Measurements from ENCODE around the gene PAPPA2. TPM values are rescaled to one million over a fixed set of nuclear protein-coding genes. Genes with fewer than 3 reads are reported as not detected.

The PAPPA2 gene
- total RNA-seq, 4 donors from 2014 or later, result 0.55 to 3.3 (median 2.2) TPM; not detected in 1

DNA sequence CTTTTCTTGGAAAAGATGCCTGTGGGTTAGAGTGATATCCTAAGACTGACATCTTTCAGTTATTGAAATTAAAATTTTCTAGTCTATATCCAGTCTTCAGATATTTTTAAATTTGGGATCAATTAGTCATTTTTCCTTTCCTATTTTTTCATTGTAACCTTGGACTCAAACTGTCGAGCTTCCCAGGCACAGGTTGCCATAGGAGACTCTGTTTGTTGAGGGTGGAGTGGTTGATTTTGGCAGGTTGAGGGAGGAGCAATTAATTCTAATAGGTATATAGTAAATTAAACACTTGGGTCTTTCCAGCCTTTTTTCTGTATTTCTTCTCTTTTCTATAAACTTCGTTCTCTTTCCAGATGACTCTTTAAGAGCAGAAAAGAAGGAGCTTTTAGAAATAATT lies 374.7 kb downstream of the PAPPA2 start:
- H3K27me3 ChIP-seq, result no peaks in the 10 kb centered on the region
- 57 to 59% methylated on average over 2 of the region's 2 CpGs for whole genome bisulfite sequencing, 2 donors (ENCODE audit: low coverage in 1 of 2)
- no peak overlapping the region for H3K4me3 ChIP-seq
- in situ Hi-C loops (cut with MboI; ENCODE audit: low pct_ligation_motif_present in 1 of 4, low pct_unique_long_range_greater_than_20kb in 1 of 4, low sequenced_read_pairs in 3 of 4), result loop anchor here in 2 of 4 donors (25.0 kb wide), 1 partner anchor 275 kb away; no protein-coding TSS in a partner anchor
- no peak for DNase-seq
- H3K27ac ChIP-seq, result no peak overlapping the region
- intact Hi-C loops (cut with DNase I; ENCODE audit: low total_unique reads), result no loop called here
- H3K4me1 ChIP-seq, result no peaks in the 10 kb centered on the region
- TF ChIP-seq POLR2A (IDR thresholded peaks at IDR 0.05) (no peak), EP300 (IDR thresholded peaks at IDR 0.05; ENCODE audit: low read depth) (no peak)
- TF ChIP-seq, protein P1, sequence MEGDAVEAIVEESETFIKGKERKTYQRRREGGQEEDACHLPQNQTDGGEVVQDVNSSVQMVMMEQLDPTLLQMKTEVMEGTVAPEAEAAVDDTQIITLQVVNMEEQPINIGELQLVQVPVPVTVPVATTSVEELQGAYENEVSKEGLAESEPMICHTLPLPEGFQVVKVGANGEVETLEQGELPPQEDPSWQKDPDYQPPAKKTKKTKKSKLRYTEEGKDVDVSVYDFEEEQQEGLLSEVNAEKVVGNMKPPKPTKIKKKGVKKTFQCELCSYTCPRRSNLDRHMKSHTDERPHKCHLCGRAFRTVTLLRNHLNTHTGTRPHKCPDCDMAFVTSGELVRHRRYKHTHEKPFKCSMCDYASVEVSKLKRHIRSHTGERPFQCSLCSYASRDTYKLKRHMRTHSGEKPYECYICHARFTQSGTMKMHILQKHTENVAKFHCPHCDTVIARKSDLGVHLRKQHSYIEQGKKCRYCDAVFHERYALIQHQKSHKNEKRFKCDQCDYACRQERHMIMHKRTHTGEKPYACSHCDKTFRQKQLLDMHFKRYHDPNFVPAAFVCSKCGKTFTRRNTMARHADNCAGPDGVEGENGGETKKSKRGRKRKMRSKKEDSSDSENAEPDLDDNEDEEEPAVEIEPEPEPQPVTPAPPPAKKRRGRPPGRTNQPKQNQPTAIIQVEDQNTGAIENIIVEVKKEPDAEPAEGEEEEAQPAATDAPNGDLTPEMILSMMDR (IDR thresholded peaks at IDR 0.05), result no peak
- H3K36me3 ChIP-seq, result no peaks in the 10 kb centered on the region
- H3K9me3 ChIP-seq, result no peaks in the 10 kb centered on the region

DNA sequence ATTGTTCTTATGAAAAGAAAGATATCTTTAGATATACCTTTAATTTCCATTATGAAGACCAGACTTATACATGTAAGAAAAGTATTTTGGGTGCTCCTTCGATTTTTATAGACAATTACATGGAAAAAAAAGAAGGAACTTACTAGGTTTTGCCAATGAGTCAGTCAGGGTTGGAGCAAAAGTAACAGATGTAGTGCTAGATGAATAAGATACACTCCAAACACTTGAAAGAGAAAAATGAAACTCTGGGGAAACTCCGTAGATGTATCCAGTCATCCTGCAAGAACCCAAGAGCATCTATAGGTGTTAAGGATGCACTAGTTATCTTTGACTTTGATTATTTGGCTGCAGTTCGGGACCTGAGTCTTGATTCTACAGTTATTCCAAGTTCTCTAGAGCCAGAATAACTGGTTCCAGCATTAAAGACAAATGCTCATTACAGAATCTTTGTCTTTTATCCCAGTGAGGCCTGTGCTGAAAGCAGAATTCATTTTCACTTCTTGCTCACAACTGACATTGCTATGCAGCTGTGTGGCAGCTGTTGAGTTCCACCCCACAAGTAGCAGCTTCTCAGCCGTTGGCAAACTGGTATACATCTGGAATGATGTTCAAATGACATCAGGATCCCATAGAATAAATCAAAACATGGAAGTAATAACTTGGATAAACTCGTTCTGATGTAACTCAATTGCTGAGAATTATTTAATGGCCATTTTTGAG lies 375.5 kb downstream of the PAPPA2 start:
- Histone ChIP-seq H3K36me3 (no peaks in the 10 kb centered on the region), H3K27me3 (no peaks in the 10 kb centered on the region), H3K9me3 (no peaks in the 10 kb centered on the region), H3K4me3 (no peak overlapping the region), H3K4me1 (no peaks in the 10 kb centered on the region), H3K27ac (no peak overlapping the region)
- TF ChIP-seq POLR2A (IDR thresholded peaks at IDR 0.05) (no peak), POLR2AphosphoS5 (IDR thresholded peaks at IDR 0.05) (no peak), EP300 (IDR thresholded peaks at IDR 0.05; ENCODE audit: low read depth) (no peak)
- TF ChIP-seq, protein P1 (IDR thresholded peaks at IDR 0.05), result no peak
- no peak for DNase-seq
- intact Hi-C loops (cut with DNase I; ENCODE audit: low total_unique reads) (no loop called here), in situ Hi-C loops (cut with MboI; ENCODE audit: low pct_ligation_motif_present in 1 of 4, low pct_unique_long_range_greater_than_20kb in 1 of 4, low sequenced_read_pairs in 3 of 4) (loop anchor here in 2 of 4 donors (25.0 kb wide), 1 partner anchor 276 kb away; no protein-coding TSS in a partner anchor)
- WGBS, 2 donors (ENCODE audit: low coverage in 1 of 2), result 49 to 54% methylated on average over 4 to 5 of the region's 5 CpGs

DNA sequence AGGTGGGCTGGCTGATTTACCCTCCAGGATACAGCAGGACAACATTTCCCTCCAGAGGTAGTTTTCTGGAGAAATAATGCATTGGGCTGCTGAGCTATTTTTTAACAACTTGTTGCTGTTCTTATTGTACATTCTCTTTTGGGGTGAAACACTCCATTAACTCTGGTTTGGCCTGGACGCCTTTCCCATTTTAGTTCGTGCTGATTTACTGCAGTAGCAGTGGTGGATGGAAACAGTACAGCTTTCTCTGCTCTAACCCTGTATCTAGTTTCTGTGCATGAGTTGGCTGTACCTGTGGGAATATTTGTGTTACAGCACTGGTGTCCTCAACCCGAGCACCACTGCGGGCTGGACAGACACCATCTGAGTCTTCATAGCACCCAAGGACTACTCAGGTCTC lies 376.2 kb downstream of the PAPPA2 start:
- DNase-seq, result no peak
- H3K4me3 ChIP-seq, result no peak overlapping the region
- in situ Hi-C loops (cut with MboI; ENCODE audit: low pct_ligation_motif_present in 1 of 4, low pct_unique_long_range_greater_than_20kb in 1 of 4, low sequenced_read_pairs in 3 of 4) (loop anchor here in 2 of 4 donors (25.0 kb wide), 1 partner anchor 277 kb away; no protein-coding TSS in a partner anchor), intact Hi-C loops (cut with DNase I; ENCODE audit: low total_unique reads) (no loop called here)
- H3K27ac ChIP-seq, result no peak overlapping the region
- no peaks in the 10 kb centered on the region for H3K36me3 ChIP-seq
- TF ChIP-seq, protein P1 (IDR thresholded peaks at IDR 0.05), result no peak
- no peak for TF ChIP-seq EP300 (IDR thresholded peaks at IDR 0.05; ENCODE audit: low read depth)
- no peak for TF ChIP-seq POLR2A (IDR thresholded peaks at IDR 0.05)
- TF ChIP-seq POLR2AphosphoS5 (IDR thresholded peaks at IDR 0.05), result no peak
- WGBS, 2 donors (ENCODE audit: low coverage in 1 of 2), result 86 to 90% methylated on average over 2 to 4 of the region's 4 CpGs
- no peaks in the 10 kb centered on the region for H3K4me1 ChIP-seq
- H3K27me3 ChIP-seq, result no peaks in the 10 kb centered on the region
- H3K9me3 ChIP-seq, result no peaks in the 10 kb centered on the region

DNA sequence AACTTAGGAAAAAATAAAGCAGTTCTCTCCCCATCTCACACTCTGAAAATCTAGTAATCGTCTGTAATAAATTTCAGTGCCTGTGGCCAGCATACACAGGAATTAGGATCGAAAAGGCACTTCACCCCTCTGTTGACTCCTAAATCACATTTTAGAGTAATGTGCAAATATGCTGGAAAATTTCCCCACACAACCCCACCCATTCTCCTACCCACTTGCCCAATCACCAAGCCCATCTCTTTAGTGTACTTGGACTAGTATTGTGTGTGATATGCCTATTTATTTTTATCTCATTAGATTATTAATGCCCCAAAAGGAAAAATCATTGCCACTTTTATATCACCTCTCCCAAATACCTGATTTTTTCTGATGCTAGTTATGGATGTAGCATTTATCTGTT lies 378.3 kb downstream of the PAPPA2 start:
- H3K27me3 ChIP-seq, result no peaks in the 10 kb centered on the region
- H3K4me1 ChIP-seq, result no peaks in the 10 kb centered on the region
- TF ChIP-seq EP300 (IDR thresholded peaks at IDR 0.05; ENCODE audit: low read depth) (no peak), POLR2AphosphoS5 (IDR thresholded peaks at IDR 0.05) (no peak), POLR2A (IDR thresholded peaks at IDR 0.05) (no peak)
- TF ChIP-seq, protein P1 (IDR thresholded peaks at IDR 0.05), result no peak
- in situ Hi-C loops (cut with MboI; ENCODE audit: low pct_ligation_motif_present in 1 of 4, low pct_unique_long_range_greater_than_20kb in 1 of 4, low sequenced_read_pairs in 3 of 4), result loop anchor here in 2 of 4 donors (25.0 kb wide), 1 partner anchor 279 kb away; no protein-coding TSS in a partner anchor
- no peaks in the 10 kb centered on the region for H3K9me3 ChIP-seq
- DNase-seq, result no peak
- no peaks in the 10 kb centered on the region for H3K36me3 ChIP-seq
- intact Hi-C loops (cut with DNase I; ENCODE audit: low total_unique reads), result loop anchor here (10.0 kb wide), 1 partner anchor 466 kb away; no protein-coding TSS in a partner anchor
- no peak overlapping the region for H3K4me3 ChIP-seq
- H3K27ac ChIP-seq, result no peak overlapping the region
- WGBS, 2 donors (ENCODE audit: low coverage in 1 of 2), result 45 to 69% methylated on average over 2 of the region's 2 CpGs

Data from transverse colon (tissue), 4 donors.